ENCODE measurements around the gene SEL1L3.
"Not testable (repeated sequence)": the region's sequence is repeated elsewhere in the genome, so short reads cannot be mapped to it uniquely, and the experiment has no call there.

SEL1L3 gene

GRCh38 chr4:25862411-25863346 is at the start of gene SEL1L3:
Gene SEL1L3, minus strand, starts transcription at chr4:25862988. Its CDS starts 152 bp downstream, at chr4:25862836.
- DNase-seq (ENCODE audit: low read depth): no peak

- DNase-seq (ENCODE audit: low read depth): no peak
Measured at GRCh38 chr4:25911356-25911755, 48.6 kb upstream of the SEL1L3 start.

- DNase-seq (ENCODE audit: low read depth): peak; percentile 95
Measured at GRCh38 chr4:25908491-25908901, 45.7 kb upstream of the SEL1L3 start.

- not testable (repeated sequence) for DNase-seq (ENCODE audit: low read depth)
Measured at GRCh38 chr4:25906113-25906512, 43.3 kb upstream of the SEL1L3 start.

- DNase-seq (ENCODE audit: low read depth): no peak
Measured at GRCh38 chr4:25905371-25905770, 42.6 kb upstream of the SEL1L3 start.

- no peak for DNase-seq (ENCODE audit: low read depth)
Measured at GRCh38 chr4:25904748-25905082, 41.9 kb upstream of the SEL1L3 start.

GRCh38 chr4:25903900-25904747 is 41.3 kb upstream of the SEL1L3 start:
- DNase-seq (ENCODE audit: low read depth): no peak

- DNase-seq (ENCODE audit: low read depth): no peak
Measured at GRCh38 chr4:25901030-25901430, 38.2 kb upstream of the SEL1L3 start.

GRCh38 chr4:25900310-25900709 is 37.5 kb upstream of the SEL1L3 start:
- DNase-seq (ENCODE audit: low read depth): peak; percentile 60

GRCh38 chr4:25896776-25897539 is 34.2 kb upstream of the SEL1L3 start:
- no peak for DNase-seq (ENCODE audit: low read depth)

GRCh38 chr4:25892796-25893195 is 30.0 kb upstream of the SEL1L3 start:
- no peak for DNase-seq (ENCODE audit: low read depth)

- no peak for DNase-seq (ENCODE audit: low read depth)
Measured at GRCh38 chr4:25890571-25891485, 28.0 kb upstream of the SEL1L3 start.

GRCh38 chr4:25889589-25890503 is 27.1 kb upstream of the SEL1L3 start:
- DNase-seq (ENCODE audit: low read depth): no peak

GRCh38 chr4:25888781-25889180 is 26.0 kb upstream of the SEL1L3 start:
- DNase-seq (ENCODE audit: low read depth): peak; percentile 35

GRCh38 chr4:25884031-25884782 is 21.4 kb upstream of the SEL1L3 start:
- DNase-seq (ENCODE audit: low read depth): peak; percentile 71

GRCh38 chr4:25883565-25883964 is 20.8 kb upstream of the SEL1L3 start:
- DNase-seq (ENCODE audit: low read depth): no peak

GRCh38 chr4:25882226-25882625 is 19.4 kb upstream of the SEL1L3 start:
- no peak for DNase-seq (ENCODE audit: low read depth)

- DNase-seq (ENCODE audit: low read depth): no peak
Measured at GRCh38 chr4:25881193-25881592, 18.4 kb upstream of the SEL1L3 start.

GRCh38 chr4:25879991-25880651 is 17.3 kb upstream of the SEL1L3 start:
- no peak for DNase-seq (ENCODE audit: low read depth)
